Vagina (tissue), 2 donors: Measurements from ENCODE around the gene ECE2. TPM values are rescaled to one million over a fixed set of nuclear protein-coding genes. Genes with fewer than 3 reads are reported as not detected.
A peak's percentile ranks its signal among the peaks of the same experiment; 100 is the strongest.

Experiments
- DNase-seq, 2 donors: peaks; one replicate each; pipeline ENCODE4 v3.0.0-alpha.2; 2017; ENCODE audit errors: extremely low spot score in 2 of 2
- H3K27ac ChIP-seq: fragments of 200-600 bp; sonication (generic); one replicate; pipeline ENCODE4 v1.5.1; 2019
- H3K27me3 ChIP-seq: fragments of 200-600 bp; sonication (generic); one replicate; pipeline ENCODE4 v1.5.1; 2019
- H3K36me3 ChIP-seq, 2 donors: fragments of 200-600 bp; sonication (generic); one replicate each; pipeline ENCODE4 v1.5.1; 2017 to 2019
- H3K4me1 ChIP-seq: fragments of 200-600 bp; sonication (generic); one replicate; pipeline ENCODE4 v1.5.1; 2019
- H3K4me3 ChIP-seq, 2 donors: fragments of 200-600 bp; sonication (generic); 1 replicate in 1 of 2; 2 replicates in 1 of 2; pipeline ENCODE4 v1.5.1; 2016 to 2019
- H3K9me3 ChIP-seq: fragments of 200-600 bp; sonication (generic); one replicate; pipeline ENCODE4 v1.5.1; 2019
- POLR2A ChIP-seq, 2 donors: fragments of 450-650 bp; IDR thresholded peaks; one replicate each; pipeline ENCODE4 v1.6.1; 2017; ENCODE audit warnings: antibody characterized with exemption in 2 of 2, mild to moderate bottlenecking in 2 of 2, moderate library complexity in 2 of 2
- POLR2AphosphoS5 ChIP-seq, 2 donors: sonication (generic); formaldehyde crosslinking; IDR thresholded peaks; one replicate each; pipeline ENCODE4 v1.9.0; 2017; ENCODE audit warnings: antibody characterized with exemption in 2 of 2, mild to moderate bottlenecking in 2 of 2, low read depth in 1 of 2; ENCODE audit not compliant: insufficient read depth in 1 of 2
- intact Hi-C: fragments of 100-400 bp; cut with DNase I; formaldehyde crosslinking; loops from one replicate; pipeline ENCODE4 v1.15.1; 2023
- total RNA-seq: library from RNA; depleted of rRNA; stranded (reverse); fragments of >200 nt; gene quantifications from one replicate; pipeline ENCODE4 v1.2.3, GENCODE V29; 2016
- TF ChIP-seq, protein P1 (sequence below), 3 experiments: fragments of 450-650 bp in 2 of 3; fragments of 200-600 bp in 1 of 3; sonication (generic) in 1 of 3; IDR thresholded peaks; one replicate each; pipeline ENCODE4 v1.5.1; 2017 to 2019; ENCODE audit warnings: antibody characterized with exemption in 3 of 3, mild to moderate bottlenecking in 2 of 3, moderate library complexity in 2 of 3

ECE2 gene
- total RNA-seq, 1 donor from 2014 or later: 1.7 TPM

GRCh38 chr3:184234224-184234623 is 41.6 kb upstream of the ECE2 start:
- no peaks in the 10 kb centered on the region for H3K9me3 ChIP-seq
- no peaks in the 10 kb centered on the region for H3K36me3 ChIP-seq
- peaks cover 12% of the 10 kb centered on the region for H3K4me1 ChIP-seq
- no peak overlapping the region for H3K27ac ChIP-seq
- TF ChIP-seq POLR2A (IDR thresholded peaks at IDR 0.05) (no peak), POLR2AphosphoS5 (IDR thresholded peaks at IDR 0.05; ENCODE audit: insufficient read depth in 1 of 2, low read depth in 1 of 2) (no peak)
- TF ChIP-seq, protein P1, sequence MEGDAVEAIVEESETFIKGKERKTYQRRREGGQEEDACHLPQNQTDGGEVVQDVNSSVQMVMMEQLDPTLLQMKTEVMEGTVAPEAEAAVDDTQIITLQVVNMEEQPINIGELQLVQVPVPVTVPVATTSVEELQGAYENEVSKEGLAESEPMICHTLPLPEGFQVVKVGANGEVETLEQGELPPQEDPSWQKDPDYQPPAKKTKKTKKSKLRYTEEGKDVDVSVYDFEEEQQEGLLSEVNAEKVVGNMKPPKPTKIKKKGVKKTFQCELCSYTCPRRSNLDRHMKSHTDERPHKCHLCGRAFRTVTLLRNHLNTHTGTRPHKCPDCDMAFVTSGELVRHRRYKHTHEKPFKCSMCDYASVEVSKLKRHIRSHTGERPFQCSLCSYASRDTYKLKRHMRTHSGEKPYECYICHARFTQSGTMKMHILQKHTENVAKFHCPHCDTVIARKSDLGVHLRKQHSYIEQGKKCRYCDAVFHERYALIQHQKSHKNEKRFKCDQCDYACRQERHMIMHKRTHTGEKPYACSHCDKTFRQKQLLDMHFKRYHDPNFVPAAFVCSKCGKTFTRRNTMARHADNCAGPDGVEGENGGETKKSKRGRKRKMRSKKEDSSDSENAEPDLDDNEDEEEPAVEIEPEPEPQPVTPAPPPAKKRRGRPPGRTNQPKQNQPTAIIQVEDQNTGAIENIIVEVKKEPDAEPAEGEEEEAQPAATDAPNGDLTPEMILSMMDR (IDR thresholded peaks at IDR 0.05): no peak
- intact Hi-C loops: no loop called here
- DNase-seq: no peak
- H3K4me3 ChIP-seq: no peak overlapping the region
- peaks cover 19% of the 10 kb centered on the region for H3K27me3 ChIP-seq

- DNase-seq: no peak
- intact Hi-C loops: no loop called here
- Histone ChIP-seq H3K36me3 (no peaks in the 10 kb centered on the region), H3K4me1 (peaks cover 6% of the 10 kb centered on the region), H3K27me3 (peaks cover 13% of the 10 kb centered on the region), H3K27ac (no peak overlapping the region), H3K9me3 (no peaks in the 10 kb centered on the region), H3K4me3 (no peak overlapping the region)
- TF ChIP-seq POLR2AphosphoS5 (IDR thresholded peaks at IDR 0.05; ENCODE audit: insufficient read depth in 1 of 2, low read depth in 1 of 2) (no peak), POLR2A (IDR thresholded peaks at IDR 0.05) (no peak)
- TF ChIP-seq, protein P1 (IDR thresholded peaks at IDR 0.05): no peak
Observed at GRCh38 chr3:184234671-184235380, 41.0 kb upstream of the ECE2 start.

- no peak for TF ChIP-seq POLR2A (IDR thresholded peaks at IDR 0.05)
- TF ChIP-seq, protein P1 (IDR thresholded peaks at IDR 0.05): no peak
- no peak for TF ChIP-seq POLR2AphosphoS5 (IDR thresholded peaks at IDR 0.05; ENCODE audit: insufficient read depth in 1 of 2, low read depth in 1 of 2)
- Histone ChIP-seq H3K27ac (no peak overlapping the region), H3K9me3 (no peaks in the 10 kb centered on the region), H3K4me3 (no peak overlapping the region), H3K36me3 (no peaks in the 10 kb centered on the region), H3K4me1 (no peaks in the 10 kb centered on the region), H3K27me3 (peaks cover 7% of the 10 kb centered on the region)
- DNase-seq: peak in 1 of 2 donors; percentile 54
- intact Hi-C loops: no loop called here
Observed at GRCh38 chr3:184235381-184236032, 40.3 kb upstream of the ECE2 start.

DNA sequence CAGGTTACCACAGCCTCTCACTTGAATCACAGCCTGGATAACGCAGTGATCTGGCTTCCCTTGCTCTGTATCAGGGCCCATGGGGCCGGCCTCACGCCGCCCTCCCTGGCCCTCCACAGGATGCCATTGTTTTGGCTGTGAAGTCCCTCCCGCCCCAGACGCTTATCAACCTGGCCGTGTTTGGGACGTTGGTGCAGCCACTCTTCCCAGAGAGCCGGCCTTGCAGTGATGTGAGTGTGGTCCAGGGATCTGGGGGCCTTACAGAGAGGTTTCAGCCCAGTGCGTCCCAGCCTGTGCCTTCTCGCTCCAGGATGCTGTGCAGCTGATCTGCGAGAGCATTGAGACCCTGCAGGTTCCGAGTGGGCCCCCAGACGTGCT is 39.8 kb upstream of the ECE2 start:
- Histone ChIP-seq H3K9me3 (no peaks in the 10 kb centered on the region), H3K4me1 (peaks cover under 1% of the 10 kb centered on the region), H3K27ac (no peak overlapping the region), H3K4me3 (no peak overlapping the region), H3K27me3 (peaks cover 2% of the 10 kb centered on the region), H3K36me3 (no peaks in the 10 kb centered on the region)
- intact Hi-C loops: no loop called here
- TF ChIP-seq, protein P1 (IDR thresholded peaks at IDR 0.05): no peak
- TF ChIP-seq POLR2AphosphoS5 (IDR thresholded peaks at IDR 0.05; ENCODE audit: insufficient read depth in 1 of 2, low read depth in 1 of 2) (no peak), POLR2A (IDR thresholded peaks at IDR 0.05) (no peak)
- DNase-seq: no peak

GRCh38 chr3:184236636-184237035 is 39.2 kb upstream of the ECE2 start:
- H3K27ac ChIP-seq: no peak overlapping the region
- TF ChIP-seq, protein P1 (IDR thresholded peaks at IDR 0.05): no peak
- TF ChIP-seq POLR2AphosphoS5 (IDR thresholded peaks at IDR 0.05; ENCODE audit: insufficient read depth in 1 of 2, low read depth in 1 of 2): no peak
- no peak for TF ChIP-seq POLR2A (IDR thresholded peaks at IDR 0.05)
- DNase-seq: no peak
- no peaks in the 10 kb centered on the region for H3K36me3 ChIP-seq
- peaks cover 7% of the 10 kb centered on the region for H3K4me1 ChIP-seq
- intact Hi-C loops: no loop called here
- H3K4me3 ChIP-seq: no peak overlapping the region
- no peaks in the 10 kb centered on the region for H3K9me3 ChIP-seq
- no peaks in the 10 kb centered on the region for H3K27me3 ChIP-seq
